ENCODE data around the gene CORO2B.

CORO2B gene

DNA sequence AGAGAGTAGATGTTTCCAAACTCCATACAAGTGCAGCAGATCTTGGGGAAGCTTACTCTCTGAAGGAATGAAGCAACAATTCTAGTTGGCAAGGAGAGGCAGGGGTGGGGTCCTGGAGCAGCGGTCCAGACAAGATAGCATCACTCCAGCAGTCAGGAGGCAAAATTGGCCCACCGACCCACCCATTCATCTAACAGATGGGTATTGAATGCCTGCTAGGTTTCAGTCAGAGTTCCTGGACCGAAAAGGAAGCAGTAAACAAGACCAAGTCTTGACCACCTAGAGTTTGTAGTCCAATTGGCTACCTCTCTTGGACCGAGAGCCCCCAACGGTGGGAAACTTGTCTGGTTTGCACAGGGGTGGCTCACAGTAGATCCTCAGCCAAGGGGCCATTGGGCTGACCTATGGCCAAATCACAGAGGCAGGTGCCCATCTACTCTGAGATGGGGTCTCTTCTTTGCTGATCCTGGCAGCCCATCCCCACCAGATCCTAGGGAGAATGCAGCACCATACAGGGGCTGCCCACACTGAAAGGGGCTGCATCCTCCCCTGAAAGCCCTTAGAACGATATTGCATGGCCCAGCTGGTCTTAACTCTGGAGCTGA, 74.3 kb downstream of the CORO2B start:
- DNase-seq, result no peak

DNA sequence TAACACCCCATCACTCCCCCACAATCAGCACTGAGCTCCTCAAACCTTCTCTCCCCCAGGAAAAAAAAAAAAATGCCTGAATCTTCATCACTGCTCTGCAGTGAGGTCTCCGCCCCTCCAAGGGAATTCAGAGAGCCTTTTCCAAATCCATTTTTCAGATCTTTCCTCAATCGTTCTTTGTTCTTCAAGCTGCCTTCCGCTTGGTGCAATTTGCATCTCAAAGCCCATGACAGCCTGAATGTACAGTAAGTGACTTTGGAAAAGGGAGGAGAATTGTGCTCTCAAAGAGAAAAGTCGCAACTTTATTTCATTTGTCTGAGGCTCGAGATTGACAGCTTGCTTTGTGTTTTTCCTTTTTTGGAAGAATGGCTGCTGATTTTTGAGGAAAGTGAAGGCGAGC, 75.0 kb downstream of the CORO2B start:
- no peak for DNase-seq

DNA sequence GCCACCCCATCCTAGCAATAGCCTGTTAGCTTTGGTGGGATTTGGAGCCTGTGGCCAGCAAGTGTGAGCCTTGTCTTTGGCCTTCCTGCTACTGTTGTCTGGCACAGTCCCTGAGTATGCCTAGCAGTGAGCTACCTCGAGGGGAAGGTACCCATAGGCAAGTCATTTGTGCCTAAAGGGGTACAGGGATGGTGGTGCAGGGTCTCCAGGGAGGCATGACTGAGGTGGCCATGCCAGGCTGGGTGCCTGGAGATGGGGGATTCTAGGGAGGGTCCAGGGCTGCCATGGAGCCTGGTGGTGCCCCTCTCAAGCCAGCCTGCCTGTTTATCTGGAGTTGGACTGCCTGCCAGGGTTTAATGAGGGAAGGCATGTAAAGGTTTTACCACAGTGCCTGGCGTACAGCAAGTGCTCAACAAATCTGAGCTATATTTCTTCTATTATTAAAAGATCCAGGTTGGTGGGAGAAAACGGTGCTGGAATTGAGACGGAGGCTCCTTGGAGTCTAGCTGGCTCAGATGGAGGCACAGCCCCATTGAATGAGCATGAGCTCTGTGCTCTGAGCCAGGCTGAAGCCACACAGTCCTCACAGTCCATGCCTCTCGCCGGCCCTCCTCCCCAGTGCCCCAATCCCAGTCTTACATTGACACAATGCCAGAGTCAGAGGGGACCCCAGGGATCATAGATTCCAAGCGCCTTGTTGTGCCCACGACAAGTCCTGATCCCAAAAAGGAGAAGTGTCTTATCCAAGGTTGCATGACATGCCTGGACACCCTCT, 76.2 kb downstream of the CORO2B start:
- DNase-seq, result no peak

DNA sequence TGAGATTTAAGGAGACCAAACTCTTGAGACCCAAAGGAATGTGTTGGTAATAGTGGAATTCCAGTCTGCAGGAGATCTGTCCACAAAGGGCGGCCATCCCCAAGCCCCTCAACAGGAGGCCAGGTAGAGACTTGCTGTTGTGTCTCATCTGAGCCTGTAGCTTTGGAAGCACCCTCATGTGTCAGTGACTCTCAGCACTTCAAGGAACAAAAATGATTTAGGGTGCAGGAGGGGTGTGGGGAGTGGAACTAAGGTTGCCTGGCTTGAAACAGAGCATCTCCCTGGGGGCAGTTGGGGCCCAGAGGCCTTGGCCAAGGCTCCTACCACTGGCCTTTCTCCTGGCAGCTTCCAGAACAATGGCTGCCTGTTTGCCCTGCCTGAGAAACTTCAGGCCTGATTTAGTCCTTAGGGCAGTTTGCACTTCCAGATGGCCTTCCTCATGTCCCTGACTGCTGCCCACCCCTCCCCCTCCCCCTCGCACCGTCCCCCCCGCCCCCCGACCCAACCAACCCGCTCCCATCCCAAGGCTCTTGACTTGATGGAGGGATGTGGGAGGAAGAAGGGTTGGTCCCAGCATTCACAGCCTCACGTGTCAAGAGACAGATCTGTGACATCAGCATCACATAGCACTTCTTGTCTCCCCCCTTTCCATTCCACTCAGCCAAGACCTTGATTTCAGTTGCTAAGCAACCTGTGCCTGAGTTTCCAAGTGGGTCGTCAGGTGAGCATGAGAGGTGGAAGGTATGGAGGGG, 77.1 kb downstream of the CORO2B start:
- no peak for DNase-seq

DNA sequence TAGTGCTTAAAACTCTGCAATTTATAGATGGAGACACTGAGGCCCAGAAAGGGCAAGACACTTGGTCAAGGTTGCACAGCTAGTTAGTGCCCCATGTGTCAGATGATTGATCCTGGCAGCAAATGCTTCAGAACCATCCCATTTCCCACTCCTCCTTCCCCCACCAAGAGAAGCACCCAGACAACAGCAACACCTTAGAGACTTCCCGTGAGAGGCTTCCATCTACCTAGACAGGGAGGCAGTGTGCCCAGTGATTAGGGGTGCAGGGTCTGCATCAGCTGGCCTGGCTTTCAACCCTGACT, 77.6 kb downstream of the CORO2B start:
- no peak for DNase-seq

DNA sequence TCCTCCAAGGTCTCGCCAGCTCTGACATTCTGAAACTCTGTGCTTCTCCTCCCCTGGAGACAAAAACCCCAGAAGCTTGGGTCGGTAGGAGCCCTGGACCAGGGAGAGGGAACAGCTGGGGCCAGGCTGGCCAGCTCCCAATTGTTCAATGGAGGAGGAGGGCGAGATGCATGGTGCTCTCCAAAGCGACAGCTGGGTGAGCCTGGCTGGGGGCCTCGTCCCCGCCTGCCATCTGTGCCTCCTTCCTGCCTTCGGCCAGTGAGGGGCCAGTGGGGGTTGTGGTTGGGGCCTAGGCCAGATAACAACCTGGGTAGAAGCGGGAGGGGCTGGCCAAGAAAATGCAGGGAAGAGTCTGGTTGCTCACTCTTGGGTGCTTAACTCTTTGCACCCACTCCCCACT, 79.4 kb downstream of the CORO2B start:
- DNase-seq, result no peak

DNA sequence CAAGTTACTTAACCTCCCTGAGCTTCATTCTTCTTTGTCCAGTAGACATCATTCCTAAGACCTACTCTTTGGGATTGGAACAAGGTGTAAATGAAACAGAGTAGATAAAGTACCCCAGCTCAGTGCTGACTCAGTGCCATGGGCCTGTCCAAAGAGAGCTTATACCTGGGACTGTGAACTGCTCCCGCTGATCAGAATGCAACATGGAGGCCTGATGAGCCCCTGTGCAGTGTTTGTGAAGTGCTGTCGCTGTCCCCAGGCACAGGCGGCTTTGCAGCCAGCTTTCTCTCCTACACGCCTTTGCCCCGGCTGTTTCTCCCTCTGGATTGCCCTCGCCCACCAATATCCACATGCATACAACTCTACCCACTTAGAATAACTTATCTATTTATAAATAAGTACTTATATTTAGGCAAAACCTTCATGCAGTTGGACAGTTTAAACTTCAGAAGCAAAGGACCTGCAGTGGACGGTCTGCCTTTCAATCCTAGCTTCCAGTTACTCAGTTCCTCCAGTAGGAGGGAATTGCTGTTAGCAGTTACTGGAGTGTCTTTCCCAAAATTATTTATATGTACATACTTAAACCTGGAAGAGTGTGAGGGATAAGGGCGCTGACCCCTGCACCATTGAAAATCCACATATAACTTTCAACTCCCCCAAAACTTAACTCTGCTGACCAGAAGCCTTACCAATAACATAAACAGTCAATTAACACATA, 80.0 kb downstream of the CORO2B start:
- DNase-seq, result no peak

DNA sequence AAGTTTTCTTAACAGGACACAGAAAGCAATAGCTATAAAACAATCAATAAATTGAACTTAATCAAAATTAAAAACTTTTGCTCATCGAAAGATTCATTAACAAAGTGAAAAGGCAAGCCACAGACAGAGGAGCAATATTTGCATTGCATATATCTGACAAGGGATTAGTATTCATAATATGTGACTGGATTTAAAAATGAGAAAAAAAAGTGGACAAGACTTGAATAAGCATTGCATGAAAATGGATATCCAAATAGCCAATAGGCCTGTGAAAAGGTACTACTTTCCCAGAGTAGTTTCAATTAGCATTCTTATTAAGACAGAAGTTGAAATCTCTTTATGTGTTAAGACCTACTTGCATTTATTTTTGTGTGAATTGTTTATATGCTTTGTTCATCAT, 84.7 kb downstream of the CORO2B start:
- DNase-seq, result no peak

DNA sequence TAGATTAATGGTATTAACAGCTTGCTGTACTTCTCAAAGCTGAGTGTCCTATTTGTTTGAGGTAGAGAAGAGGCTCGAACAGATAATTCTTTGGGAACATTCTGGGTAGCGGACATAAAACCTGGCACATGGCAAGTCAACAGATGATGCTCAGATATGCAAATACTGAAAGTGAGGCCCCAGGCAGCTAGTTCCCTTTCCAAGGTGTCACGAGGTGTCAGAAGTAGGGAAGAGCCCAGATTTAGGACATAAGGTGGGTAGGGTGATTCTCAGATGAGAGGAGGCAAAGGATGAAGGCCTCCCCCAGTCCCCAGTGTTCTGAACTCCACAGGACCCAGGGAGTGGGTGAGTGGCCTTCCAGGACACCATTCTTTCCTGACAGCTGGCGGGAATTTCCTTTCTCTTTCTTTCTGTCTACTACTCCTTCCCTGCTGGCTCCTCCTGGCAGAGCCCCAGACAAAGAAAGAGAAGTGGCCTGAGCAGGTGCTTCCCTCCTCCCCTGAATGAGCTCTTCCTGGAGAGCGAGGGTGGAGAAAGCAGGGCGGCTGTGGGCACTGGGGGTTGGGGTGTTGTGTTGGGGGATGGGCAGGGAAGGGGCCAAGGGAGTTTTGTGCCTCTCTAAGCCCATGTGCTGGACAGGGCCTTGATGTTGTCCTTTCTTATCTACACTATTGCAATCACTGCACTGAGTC, 87.5 kb downstream of the CORO2B start:
- no peak for DNase-seq

DNA sequence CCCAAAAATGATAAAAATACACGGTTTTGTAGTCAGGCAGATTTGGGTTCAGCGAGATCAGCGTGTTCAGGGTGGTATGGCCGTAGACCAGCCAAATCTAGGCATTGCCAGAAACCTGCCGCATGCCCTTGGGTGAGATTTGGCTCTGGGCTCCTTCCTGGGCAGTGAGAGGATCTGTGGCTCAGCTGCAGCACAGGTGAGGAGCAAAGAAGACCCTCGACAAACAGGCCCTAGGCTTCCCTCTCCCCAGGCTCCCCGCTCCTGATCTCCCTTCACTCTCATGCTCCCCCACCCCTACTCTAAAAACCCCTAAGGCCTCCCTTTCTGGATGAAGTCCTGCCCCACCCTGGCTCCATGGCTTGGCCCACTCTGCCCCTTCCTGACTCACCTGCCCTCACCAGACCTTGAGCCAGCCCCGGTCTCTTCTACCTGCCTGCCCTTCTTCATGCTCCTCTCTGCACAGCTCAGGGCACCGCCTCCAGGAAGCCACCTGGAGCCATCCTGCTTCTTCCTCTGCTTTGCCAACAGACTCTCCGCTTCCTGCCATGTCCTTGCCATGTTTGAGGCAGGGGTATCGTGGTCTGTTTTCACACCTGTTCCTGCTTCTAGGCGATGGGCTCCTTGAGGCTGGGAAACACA, 88.1 kb downstream of the CORO2B start:
- DNase-seq, result no peak

DNA sequence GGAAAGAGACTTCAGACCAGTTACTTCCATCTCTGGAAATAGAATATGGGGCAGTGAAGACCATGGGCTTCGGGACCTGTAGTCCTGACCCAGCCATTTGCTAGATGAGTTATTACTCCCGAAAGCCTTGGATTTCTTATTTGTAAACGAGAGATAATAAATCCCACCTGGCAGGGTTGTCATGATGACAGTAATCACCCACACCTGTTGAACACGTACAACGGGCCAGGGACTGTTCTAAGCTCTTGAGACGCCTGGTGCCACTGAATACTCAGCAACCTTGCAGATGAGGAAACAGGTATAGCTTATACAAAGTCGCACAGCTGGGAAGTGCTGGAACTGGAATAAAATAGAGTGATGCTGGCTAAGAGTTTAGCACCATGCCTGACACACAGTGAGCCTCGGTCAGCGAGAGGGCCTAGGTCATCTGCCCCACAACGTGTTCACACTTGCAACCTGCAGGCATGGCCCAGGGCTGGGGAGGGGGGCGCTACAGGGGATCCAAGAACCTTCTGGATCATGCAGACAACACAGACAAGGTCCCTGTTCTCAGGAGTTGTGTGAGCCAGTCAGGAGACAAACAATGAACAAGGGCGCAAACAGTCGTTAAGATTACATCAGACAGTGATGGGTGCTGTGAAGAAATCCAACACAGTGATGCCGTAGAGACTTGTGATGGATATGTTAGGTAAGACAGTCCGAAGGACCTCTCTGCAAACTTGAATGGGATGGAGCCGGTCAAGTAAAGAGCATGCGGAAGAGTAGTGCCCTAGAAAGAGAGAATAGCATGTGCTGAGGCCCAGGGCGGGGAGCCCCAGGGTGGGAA, 89.2 kb downstream of the CORO2B start:
- no peak for DNase-seq

DNA sequence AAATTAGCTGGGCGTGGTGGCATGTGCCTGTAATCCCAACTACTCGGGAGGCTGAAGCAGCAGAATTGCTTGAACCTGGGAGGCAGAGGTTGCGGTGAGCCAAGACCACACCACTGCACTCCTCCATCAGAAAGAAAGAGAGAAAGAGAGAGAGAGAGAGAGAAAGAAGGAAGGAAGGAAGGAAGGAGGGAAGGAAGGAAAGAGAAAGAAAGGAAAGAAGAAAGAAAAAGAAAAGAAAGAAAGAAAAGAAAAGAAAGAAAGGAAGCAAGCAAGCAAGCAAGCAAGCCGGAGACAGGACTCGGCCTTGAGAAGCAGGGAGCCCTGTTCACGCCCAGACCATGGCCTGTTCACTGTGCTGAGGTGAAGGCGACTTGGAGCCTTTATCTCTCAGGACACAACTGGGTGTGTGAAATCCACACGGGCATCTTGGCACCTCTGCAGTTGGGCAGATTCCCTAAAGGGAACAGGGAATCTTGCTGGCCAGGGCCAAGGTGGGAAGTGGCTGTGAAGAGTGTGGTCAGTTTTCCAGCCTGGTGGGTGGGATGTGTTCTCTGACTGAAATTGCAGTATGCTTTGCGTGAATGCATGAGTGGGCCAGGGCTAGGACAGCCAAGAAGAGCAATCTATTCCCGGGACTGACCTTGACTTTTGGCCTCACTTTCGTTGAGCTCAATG, 90.3 kb downstream of the CORO2B start:
- no peak for DNase-seq

DNA sequence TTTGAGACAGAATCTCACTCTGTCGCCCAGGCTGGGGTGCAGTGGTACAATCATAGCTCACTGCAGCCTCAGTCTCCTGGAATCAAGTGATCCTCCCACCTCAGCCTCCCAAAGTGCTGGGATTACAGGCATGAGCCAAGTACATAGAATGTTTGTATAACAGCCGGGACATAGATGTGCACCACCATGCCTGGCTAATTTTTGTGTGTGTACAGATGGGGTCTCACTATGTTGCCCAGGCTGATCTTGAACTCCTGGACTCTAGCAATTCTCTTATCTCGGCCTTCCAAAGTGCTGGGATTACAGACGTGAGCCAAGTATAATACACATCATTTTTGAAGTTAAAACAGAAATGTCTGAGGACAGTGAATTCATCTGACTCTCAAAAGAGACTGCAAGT, 93.5 kb downstream of the CORO2B start:
- no peak for DNase-seq

DNA sequence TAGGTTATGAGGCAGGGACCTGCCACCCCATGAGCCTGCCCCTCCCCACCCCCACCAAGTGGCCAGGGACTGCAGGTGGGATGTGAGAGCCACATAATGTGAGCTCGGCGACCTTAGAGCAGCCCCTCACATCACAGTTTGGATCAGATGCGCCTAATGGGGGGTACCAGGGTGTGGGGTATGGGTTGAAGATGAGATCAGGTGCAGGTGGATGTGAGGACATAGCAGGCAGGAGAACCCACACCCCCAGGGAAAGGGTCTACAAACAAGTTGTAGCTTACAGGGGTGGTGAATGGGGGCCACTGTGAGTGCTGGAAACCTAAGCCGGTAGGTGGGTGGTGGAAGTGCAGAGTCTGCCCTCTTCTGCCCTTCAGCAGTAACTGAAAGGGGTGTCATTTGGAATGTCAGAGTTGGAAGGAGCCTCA, 94.0 kb downstream of the CORO2B start:
- no peak for DNase-seq

DNA sequence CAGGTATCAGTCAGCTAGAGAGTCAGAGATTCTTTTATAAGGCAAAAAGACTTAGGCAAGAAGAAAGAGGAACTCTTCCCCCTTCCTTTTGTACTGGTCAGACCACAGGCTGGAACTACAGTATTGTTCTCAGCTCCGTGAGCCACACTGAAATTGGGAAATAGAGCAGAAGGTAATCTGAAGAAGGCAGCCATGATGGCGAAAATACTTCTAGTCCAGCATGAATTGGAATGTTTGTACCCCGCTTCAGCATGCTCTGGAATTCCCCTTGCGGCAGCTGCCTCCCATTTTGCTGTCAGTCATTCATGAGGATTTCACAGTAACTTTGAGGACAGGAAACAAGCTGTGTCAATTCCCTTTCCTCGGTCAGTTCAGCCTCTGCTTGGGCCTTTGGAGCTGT, 96.2 kb downstream of the CORO2B start:
- DNase-seq, result no peak

DNA sequence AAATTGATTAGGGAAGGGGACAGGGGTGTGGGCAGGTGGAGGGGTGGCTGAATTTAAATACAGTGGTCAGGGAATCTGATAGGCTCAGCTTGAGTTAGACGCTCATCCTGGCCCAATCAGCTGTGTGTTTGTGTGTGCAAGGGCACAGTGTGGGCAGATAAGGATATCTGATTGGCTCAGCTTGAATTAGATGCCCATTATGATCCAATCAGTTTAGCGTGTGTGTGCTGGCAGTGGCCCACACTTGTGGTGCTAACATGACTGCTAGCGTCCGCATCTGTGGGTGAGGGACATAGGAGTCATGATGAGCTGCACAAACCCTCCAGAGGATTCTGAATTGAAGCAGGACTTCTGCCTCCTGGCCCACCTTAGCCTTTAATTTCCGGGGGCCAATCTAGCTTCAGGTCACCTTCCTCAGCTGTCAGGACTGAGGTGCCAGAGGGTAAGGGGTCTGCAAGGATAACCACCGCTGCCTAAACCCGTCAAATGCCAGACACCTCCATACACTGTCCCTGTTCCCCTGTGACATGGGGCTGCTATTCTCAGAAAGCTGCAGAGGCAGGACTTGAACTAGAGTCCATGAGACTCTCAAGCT, 97.3 kb downstream of the CORO2B start:
- no peak for DNase-seq

DNA sequence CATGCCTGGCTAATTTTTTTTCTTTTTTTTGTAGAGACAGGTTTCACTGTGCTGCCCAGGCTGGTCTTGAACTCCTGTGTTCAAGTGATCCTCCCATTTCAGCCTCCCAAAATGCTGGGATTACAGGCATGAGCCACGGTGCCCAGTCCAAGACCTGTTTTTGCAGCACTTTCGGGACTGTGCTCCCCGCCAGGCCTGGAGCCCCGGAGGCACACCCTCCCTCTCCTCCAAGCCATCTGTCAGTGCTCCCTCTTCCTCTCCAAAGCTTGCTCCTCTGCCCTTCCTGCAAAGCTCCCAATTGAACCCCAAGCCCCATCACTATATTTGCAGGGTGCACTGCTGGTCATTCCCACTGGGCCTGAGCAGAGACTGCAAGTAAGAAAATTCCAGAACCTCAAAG, 98.1 kb downstream of the CORO2B start:
- no peak for DNase-seq

DNA sequence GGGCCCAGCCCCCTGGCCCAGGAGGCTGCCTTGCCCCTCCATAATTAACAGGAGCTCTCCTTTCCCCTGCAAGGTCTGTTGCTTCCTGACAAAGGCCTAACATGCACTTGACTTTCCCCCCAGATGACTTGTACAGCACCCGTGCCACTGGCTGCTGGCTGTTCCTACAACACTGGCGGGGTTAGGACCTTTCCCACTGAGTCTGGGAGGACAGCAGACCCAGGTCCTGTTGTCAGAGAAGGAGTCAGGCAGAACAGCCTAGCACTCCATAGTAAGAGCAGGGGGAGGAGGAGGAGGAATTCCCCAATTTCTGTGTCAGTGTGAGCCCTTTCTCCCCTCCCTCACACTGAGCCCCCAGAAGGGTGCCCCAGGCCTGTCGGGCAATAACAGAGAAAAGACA, 99.2 kb downstream of the CORO2B start:
- no peak for DNase-seq

DNA sequence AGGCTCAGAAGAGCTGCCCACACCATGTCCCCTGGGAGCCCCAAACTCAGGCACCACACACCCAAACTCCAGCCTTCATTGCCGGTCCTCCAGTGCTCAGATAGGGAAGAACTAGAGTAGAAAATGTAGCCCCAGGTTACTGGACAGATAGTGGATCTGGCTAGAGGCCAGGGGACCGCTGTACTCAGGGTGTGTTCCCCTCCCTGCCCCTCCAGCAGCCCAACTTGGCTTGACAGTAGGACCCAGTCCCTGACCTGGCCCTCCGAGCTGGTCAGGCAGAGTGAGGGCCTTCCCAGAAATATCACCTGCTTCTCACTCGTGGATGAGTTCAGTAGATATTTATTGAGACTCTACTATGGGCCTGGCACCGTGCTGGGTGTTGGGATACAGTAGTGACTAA, 100.0 kb downstream of the CORO2B start:
- no peak for DNase-seq

DNA sequence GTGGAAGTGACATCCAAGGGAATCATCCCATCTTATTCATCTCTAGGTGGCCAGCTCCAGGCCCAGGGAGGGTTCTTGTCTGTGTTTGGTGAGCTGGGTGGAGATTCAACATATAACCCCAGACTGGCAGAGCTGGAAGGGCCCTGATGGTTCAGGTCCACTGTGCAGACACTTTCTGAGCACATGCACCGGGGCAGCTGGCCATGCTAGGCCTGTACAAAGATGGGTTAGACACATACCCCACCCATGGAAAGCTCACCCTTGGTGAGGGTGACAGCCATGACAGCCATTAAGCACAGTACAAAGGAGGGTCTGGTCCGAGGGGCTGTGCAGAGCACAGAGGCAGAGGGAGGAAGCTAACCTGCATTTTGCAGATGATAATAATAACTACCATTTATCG, 100.4 kb downstream of the CORO2B start:
- no peak for DNase-seq

DNA sequence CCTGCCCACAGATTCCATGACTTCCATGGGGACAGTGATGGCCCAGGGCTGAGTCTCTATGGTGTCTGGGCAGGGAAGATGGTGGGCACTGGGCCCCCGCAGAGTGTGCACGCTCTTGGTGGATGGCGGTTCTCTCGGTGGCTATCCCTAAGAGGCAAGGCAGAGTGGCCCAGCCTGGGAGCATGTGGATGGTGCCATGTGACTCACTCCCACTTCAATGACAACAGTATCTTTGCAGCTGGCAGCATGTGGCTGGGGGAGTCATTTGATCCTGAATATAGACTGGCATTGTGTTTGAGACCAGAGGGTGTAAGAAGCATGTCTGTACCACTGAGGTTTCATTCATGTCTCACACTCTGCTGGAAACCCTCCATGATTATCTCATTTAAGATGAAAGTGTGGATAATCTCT, 101.2 kb downstream of the CORO2B start:
- DNase-seq, result no peak
